ENCODE measurements around the gene IDH3A. TPM values are rescaled to one million over a fixed set of nuclear protein-coding genes. Genes with fewer than 3 reads are reported as not detected.

The IDH3A gene
- 144 TPM for polyA plus RNA-seq (2012; ENCODE audit: low read depth, missing spikeins)

- peak; percentile 91 for DNase-seq (ENCODE audit: insufficient read length, low spot score)
- peak; percentile 97 for FAIRE-seq
- TF ChIP-seq PAX5 (IDR thresholded peaks at IDR 0.05; ENCODE audit: insufficient read depth, low read length, severe bottlenecking) (peak; percentile 17), POLR2A (IDR thresholded peaks at IDR 0.05; ENCODE audit: low read depth, low read length) (peak; percentile 92), POU2F2 (IDR thresholded peaks at IDR 0.05; ENCODE audit: low read depth, low read length) (peak; percentile 37; the same call in 1 of the 2 replicates), POLR2AphosphoS5 (IDR thresholded peaks at IDR 0.05; ENCODE audit: low read depth, low read length) (peak; percentile 85; the same call in 1 of the 2 replicates), TAF1 (IDR thresholded peaks at IDR 0.05; ENCODE audit: low read depth, low read length) (peak; percentile 87), SPI1 (IDR thresholded peaks at IDR 0.05; ENCODE audit: low read depth, low read length) (no peak)
Measured at GRCh38 chr15:78149068-78149804, at the start of gene IDH3A. TSS of gene IDH3A (plus strand) at chr15:78149362. CDS start at chr15:78149404, 42 bp downstream.

DNA sequence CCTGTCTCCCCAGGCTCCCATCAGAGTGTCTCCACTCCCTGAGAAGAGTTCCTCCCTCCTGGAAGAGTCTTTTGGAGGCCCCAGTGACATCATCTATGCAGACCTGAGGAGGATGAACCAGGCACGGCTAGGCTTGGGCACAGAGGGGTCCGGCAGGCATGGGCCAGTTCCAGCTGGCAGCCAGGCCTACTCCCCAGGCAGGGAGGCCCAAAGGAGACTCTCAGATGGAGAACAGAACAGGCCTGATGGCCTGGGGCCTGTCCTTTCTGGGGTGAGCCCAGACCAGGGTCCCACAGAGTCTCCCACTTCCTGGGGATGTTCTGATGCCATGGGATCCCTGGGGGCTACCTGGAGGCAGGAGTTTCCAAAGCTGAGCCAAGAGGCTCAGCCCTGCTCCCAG lies 48.3 kb upstream of the IDH3A start:
- no peak for DNase-seq (ENCODE audit: insufficient read length, low spot score)
- no peak for FAIRE-seq
- TF ChIP-seq POLR2A (IDR thresholded peaks at IDR 0.05; ENCODE audit: low read depth, low read length) (no peak), TAF1 (IDR thresholded peaks at IDR 0.05; ENCODE audit: low read depth, low read length) (no peak), POU2F2 (IDR thresholded peaks at IDR 0.05; ENCODE audit: low read depth, low read length) (no peak), SPI1 (IDR thresholded peaks at IDR 0.05; ENCODE audit: low read depth, low read length) (no peak), PAX5 (IDR thresholded peaks at IDR 0.05; ENCODE audit: insufficient read depth, low read length, severe bottlenecking) (no peak), POLR2AphosphoS5 (IDR thresholded peaks at IDR 0.05; ENCODE audit: low read depth, low read length) (no peak)

GRCh38 chr15:78101423-78102105 lies 47.6 kb upstream of the IDH3A start:
- FAIRE-seq (no peak), DNase-seq (ENCODE audit: insufficient read length, low spot score) (no peak)
- TF ChIP-seq POLR2A (IDR thresholded peaks at IDR 0.05; ENCODE audit: low read depth, low read length): no peak

GRCh38 chr15:78102211-78102610 lies 47.0 kb upstream of the IDH3A start:
- DNase-seq (ENCODE audit: insufficient read length, low spot score): no peak
- TF ChIP-seq POLR2A (IDR thresholded peaks at IDR 0.05; ENCODE audit: low read depth, low read length) (no peak), TAF1 (IDR thresholded peaks at IDR 0.05; ENCODE audit: low read depth, low read length) (no peak), POU2F2 (IDR thresholded peaks at IDR 0.05; ENCODE audit: low read depth, low read length) (no peak), POLR2AphosphoS5 (IDR thresholded peaks at IDR 0.05; ENCODE audit: low read depth, low read length) (no peak), PAX5 (IDR thresholded peaks at IDR 0.05; ENCODE audit: insufficient read depth, low read length, severe bottlenecking) (no peak)
- no peak for FAIRE-seq

GRCh38 chr15:78102741-78103140 lies 46.4 kb upstream of the IDH3A start:
- TF ChIP-seq POLR2A (IDR thresholded peaks at IDR 0.05; ENCODE audit: low read depth, low read length) (no peak), PAX5 (IDR thresholded peaks at IDR 0.05; ENCODE audit: insufficient read depth, low read length, severe bottlenecking) (no peak), TAF1 (IDR thresholded peaks at IDR 0.05; ENCODE audit: low read depth, low read length) (no peak), SPI1 (IDR thresholded peaks at IDR 0.05; ENCODE audit: low read depth, low read length) (no peak), POU2F2 (IDR thresholded peaks at IDR 0.05; ENCODE audit: low read depth, low read length) (no peak), POLR2AphosphoS5 (IDR thresholded peaks at IDR 0.05; ENCODE audit: low read depth, low read length) (no peak)
- DNase-seq (ENCODE audit: insufficient read length, low spot score): no peak
- FAIRE-seq: no peak

GRCh38 chr15:78103406-78104118 lies 45.6 kb upstream of the IDH3A start:
- peak; percentile 95 for FAIRE-seq
- DNase-seq (ENCODE audit: insufficient read length, low spot score): peak; percentile 79
- TF ChIP-seq SPI1 (IDR thresholded peaks at IDR 0.05; ENCODE audit: low read depth, low read length) (peak; percentile 88), POLR2AphosphoS5 (IDR thresholded peaks at IDR 0.05; ENCODE audit: low read depth, low read length) (0 out of 2 replicates have a peak, but pooled peaks have one; percentile 44), POLR2A (IDR thresholded peaks at IDR 0.05; ENCODE audit: low read depth, low read length) (0 out of 2 replicates have a peak, but pooled peaks have one; percentile 30), TAF1 (IDR thresholded peaks at IDR 0.05; ENCODE audit: low read depth, low read length) (no peak), POU2F2 (IDR thresholded peaks at IDR 0.05; ENCODE audit: low read depth, low read length) (no peak), PAX5 (IDR thresholded peaks at IDR 0.05; ENCODE audit: insufficient read depth, low read length, severe bottlenecking) (no peak)

DNA sequence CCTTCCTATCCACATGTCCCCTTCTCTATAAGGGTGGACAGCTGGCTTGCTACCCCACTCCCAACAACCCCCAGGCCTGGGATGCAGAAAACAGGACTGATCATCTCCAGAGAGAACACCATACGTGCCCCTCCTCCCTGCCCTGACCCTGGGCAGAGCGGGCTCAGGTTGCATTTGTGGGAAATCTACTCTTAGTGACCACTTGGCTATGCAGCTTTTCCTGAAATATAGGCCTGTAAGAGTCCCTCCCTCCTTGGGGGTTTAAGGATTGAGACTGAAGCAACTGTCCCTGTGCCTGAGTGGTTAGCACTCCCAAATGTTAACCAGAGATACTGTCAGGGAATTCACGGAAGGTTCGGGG lies 45.1 kb upstream of the IDH3A start:
- DNase-seq (ENCODE audit: insufficient read length, low spot score) (no peak), FAIRE-seq (no peak)
- TF ChIP-seq POLR2A (IDR thresholded peaks at IDR 0.05; ENCODE audit: low read depth, low read length) (no peak), PAX5 (IDR thresholded peaks at IDR 0.05; ENCODE audit: insufficient read depth, low read length, severe bottlenecking) (no peak), TAF1 (IDR thresholded peaks at IDR 0.05; ENCODE audit: low read depth, low read length) (no peak), POU2F2 (IDR thresholded peaks at IDR 0.05; ENCODE audit: low read depth, low read length) (no peak), POLR2AphosphoS5 (IDR thresholded peaks at IDR 0.05; ENCODE audit: low read depth, low read length) (no peak), SPI1 (IDR thresholded peaks at IDR 0.05; ENCODE audit: low read depth, low read length) (no peak)

GRCh38 chr15:78104566-78105475 lies 44.3 kb upstream of the IDH3A start:
- DNase-seq (ENCODE audit: insufficient read length, low spot score) (no peak), FAIRE-seq (no peak)
- no peak for TF ChIP-seq PAX5 (IDR thresholded peaks at IDR 0.05; ENCODE audit: insufficient read depth, low read length, severe bottlenecking)
- TF ChIP-seq POU2F2 (IDR thresholded peaks at IDR 0.05; ENCODE audit: low read depth, low read length): no peak
- no peak for TF ChIP-seq SPI1 (IDR thresholded peaks at IDR 0.05; ENCODE audit: low read depth, low read length)
- no peak for TF ChIP-seq POLR2A (IDR thresholded peaks at IDR 0.05; ENCODE audit: low read depth, low read length)
- no peak for TF ChIP-seq TAF1 (IDR thresholded peaks at IDR 0.05; ENCODE audit: low read depth, low read length)
- no peak for TF ChIP-seq POLR2AphosphoS5 (IDR thresholded peaks at IDR 0.05; ENCODE audit: low read depth, low read length)
